IMR-90 (cell line): ENCODE results near the gene ANKRD11.

Experiments
- CTCF ChIP-seq: conservative IDR thresholded peaks from 2 replicates; pipeline ENCODE4 v1.5.1; 2012; ENCODE audit warnings: mild to moderate bottlenecking, low read depth, low read length, improper control_type of control experiment
- MAFK ChIP-seq: IDR thresholded peaks from 2 replicates; pipeline ENCODE4 v1.6.1; 2012; ENCODE audit warnings: low read depth, low read length, improper control_type of control experiment
- MXI1 ChIP-seq: IDR thresholded peaks from 2 replicates; pipeline ENCODE4 v1.6.1; 2012; ENCODE audit warnings: low read depth, mild to moderate bottlenecking, low read length, moderate library complexity, borderline replicate concordance
- NFE2L2 ChIP-seq: fragments of 150-350 bp; IDR thresholded peaks from 2 replicates; pipeline ENCODE4 v1.6.1; 2016; ENCODE audit warnings: low read depth, mild to moderate bottlenecking, low read length
- POLR2A ChIP-seq: IDR thresholded peaks from 2 replicates; pipeline ENCODE4 v1.6.1; 2012; ENCODE audit warnings: mild to moderate bottlenecking, low read depth, low read length
- RAD21 ChIP-seq: IDR thresholded peaks from 2 replicates; pipeline ENCODE4 v1.6.1; 2012; ENCODE audit warnings: low read length, improper control_type of control experiment
- RCOR1 ChIP-seq: IDR thresholded peaks from 2 replicates; pipeline ENCODE4 v1.6.1; 2012; ENCODE audit warnings: mild to moderate bottlenecking, low read length, improper control_type of control experiment; ENCODE audit not compliant: insufficient replicate concordance
- USF2 ChIP-seq: fragments of 150-350 bp; IDR thresholded peaks from 2 replicates; pipeline ENCODE4 v1.6.1; 2017; ENCODE audit warnings: mild to moderate bottlenecking, antibody characterized with exemption, low read length, low read depth

- TF ChIP-seq CTCF (no peak), RCOR1 (no peak), POLR2A (no peak), MAFK (no peak), USF2 (no peak), NFE2L2 (no peak), RAD21 (no peak), MXI1 (no peak)
Observed at GRCh38 chr16:89478576-89479221, 11.7 kb downstream of the ANKRD11 start.
